WTC11 (cell line): ENCODE measurements around the gene MEN1. TPM values are rescaled to one million over a fixed set of nuclear protein-coding genes. Genes with fewer than 3 reads are reported as not detected.

Experiments used
- ARID4B ChIP-seq: sonication (generic); formaldehyde crosslinking; IDR thresholded peaks from 2 replicates; pipeline ENCODE4 v1.8.0; 2023; ENCODE audit warnings: missing genetic modification reagents, mild to moderate bottlenecking, borderline replicate concordance
- ATF1 ChIP-seq: sonication (generic); formaldehyde crosslinking; IDR thresholded peaks from 2 replicates; pipeline ENCODE4 v1.8.1; 2023; ENCODE audit warnings: mild to moderate bottlenecking, moderate library complexity, missing genetic modification reagents
- ATF6 ChIP-seq: sonication (generic); formaldehyde crosslinking; IDR thresholded peaks from 2 replicates; pipeline ENCODE4 v1.8.1; 2023; ENCODE audit warnings: mild to moderate bottlenecking, missing genetic modification reagents
- E2F4 ChIP-seq: sonication (generic); formaldehyde crosslinking; IDR thresholded peaks from 2 replicates; pipeline ENCODE4 v1.8.1; 2022; ENCODE audit warnings: low read depth, mild to moderate bottlenecking, moderate library complexity, missing genetic modification reagents, borderline replicate concordance
- EMX1 ChIP-seq: fragments of 250-450 bp; sonication (Bioruptor Pico); IDR thresholded peaks from 2 replicates; pipeline ENCODE4 v1.8.0; 2021; ENCODE audit warnings: mild to moderate bottlenecking
- GTF2I ChIP-seq: fragments of 250-450 bp; sonication (Bioruptor Pico); conservative IDR thresholded peaks from 2 replicates; pipeline ENCODE4 v1.4.0; 2021; ENCODE audit warnings: mild to moderate bottlenecking
- JAZF1 ChIP-seq: fragments of 250-450 bp; sonication (Bioruptor Pico); IDR thresholded peaks from 2 replicates; pipeline ENCODE4 v1.9.0; 2021; ENCODE audit warnings: moderate library complexity, mild to moderate bottlenecking, inconsistent platforms
- MXD4 ChIP-seq: fragments of 250-450 bp; sonication (Bioruptor Pico); IDR thresholded peaks from 2 replicates; pipeline ENCODE4 v1.8.0; 2021; ENCODE audit warnings: mild to moderate bottlenecking, moderate library complexity, borderline replicate concordance
- PRDM15 ChIP-seq: sonication (generic); formaldehyde crosslinking; IDR thresholded peaks from 2 replicates; pipeline ENCODE4 v1.8.0; 2022; ENCODE audit warnings: missing genetic modification reagents
- SMAD4 ChIP-seq: sonication (generic); formaldehyde crosslinking; IDR thresholded peaks from 2 replicates; pipeline ENCODE4 v1.8.0; 2022; ENCODE audit warnings: mild to moderate bottlenecking, missing genetic modification reagents
- TCF7 ChIP-seq: sonication (generic); formaldehyde crosslinking; IDR thresholded peaks from 2 replicates; pipeline ENCODE4 v1.8.0; 2022; ENCODE audit warnings: mild to moderate bottlenecking, low read depth, missing genetic modification reagents, moderate library complexity
- ZBTB43 ChIP-seq: sonication (generic); formaldehyde crosslinking; IDR thresholded peaks from 2 replicates; pipeline ENCODE4 v1.8.1; 2023; ENCODE audit warnings: mild to moderate bottlenecking, missing genetic modification reagents
- ZNF532 ChIP-seq: fragments of 250-450 bp; sonication (Bioruptor Pico); IDR thresholded peaks from 2 replicates; pipeline ENCODE4 v1.9.0; 2021; ENCODE audit warnings: mild to moderate bottlenecking, borderline replicate concordance
- total RNA-seq: library from RNA; stranded (reverse); gene quantifications from 3 replicates; pipeline ENCODE4 v1.2.3, GENCODE V29; 2021
- TF ChIP-seq, protein P1 (sequence below): sonication (generic); formaldehyde crosslinking; IDR thresholded peaks from 2 replicates; pipeline ENCODE4 v1.8.0; 2022; ENCODE audit warnings: mild to moderate bottlenecking, missing genetic modification reagents
- TF ChIP-seq, protein P2 (sequence below): sonication (generic); formaldehyde crosslinking; IDR thresholded peaks from 2 replicates; pipeline ENCODE4 v1.8.0; 2023; ENCODE audit warnings: missing genetic modification reagents
- TF ChIP-seq, protein P3 (sequence below): sonication (generic); formaldehyde crosslinking; IDR thresholded peaks from 2 replicates; pipeline ENCODE4 v1.8.0; 2022; ENCODE audit warnings: mild to moderate bottlenecking, missing genetic modification reagents

MEN1 gene
- total RNA-seq, 1 experiment from 2014 or later: 47.1 TPM

DNA sequence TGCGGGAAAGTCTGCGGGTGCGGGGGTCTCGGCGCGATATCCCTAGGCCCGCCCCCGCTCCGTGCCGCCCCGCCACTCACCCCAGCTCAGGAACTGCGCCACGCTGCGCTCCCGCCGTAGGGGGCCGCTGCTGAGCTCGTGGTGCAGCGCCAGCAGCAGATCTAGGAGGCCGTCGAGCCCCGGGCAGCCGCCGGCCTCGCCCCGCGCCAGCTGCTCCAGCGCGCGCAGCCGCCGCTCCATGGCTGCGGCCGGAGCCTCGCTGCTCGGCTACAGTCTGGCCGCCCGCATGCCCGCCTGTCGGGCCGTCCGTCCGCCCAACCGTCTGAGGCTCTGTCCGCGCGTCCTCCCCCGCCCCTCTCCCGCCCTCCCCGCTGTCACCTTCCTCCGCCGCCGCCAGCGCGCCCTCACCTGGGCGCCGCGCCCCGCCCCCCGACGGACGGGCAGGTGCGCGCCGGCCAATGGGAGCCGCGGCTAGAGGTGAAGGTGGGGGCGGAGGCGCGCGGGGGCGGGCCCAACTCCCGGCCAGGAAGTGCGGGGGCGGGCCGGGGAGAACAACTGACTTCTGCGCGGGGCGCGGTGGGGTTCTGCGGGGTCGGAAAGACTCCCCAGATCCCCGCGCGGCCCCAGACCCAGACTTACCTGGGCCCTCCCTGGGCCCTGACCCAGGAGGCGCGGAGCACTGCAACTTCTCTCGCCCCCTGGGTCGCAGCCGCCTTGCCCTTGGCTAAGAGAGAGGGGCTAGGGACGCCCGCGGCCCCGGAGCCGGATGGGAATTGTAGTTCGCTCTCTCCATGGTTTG lies 34.2 kb upstream of the MEN1 start, which contains the start of gene CDC42BPG (continued):
- no peak for TF ChIP-seq ARID4B (CRISPR knock-in tag)
- no peak for TF ChIP-seq GTF2I (CRISPR knock-in tag)
- TF ChIP-seq MXD4 (CRISPR knock-in tag): no peak
- TF ChIP-seq ZNF532 (CRISPR knock-in tag): no peak
- TF ChIP-seq ZBTB43 (CRISPR knock-in tag): peak; percentile 45; the same call in 1 of the 2 replicates
- TF ChIP-seq, protein P1, sequence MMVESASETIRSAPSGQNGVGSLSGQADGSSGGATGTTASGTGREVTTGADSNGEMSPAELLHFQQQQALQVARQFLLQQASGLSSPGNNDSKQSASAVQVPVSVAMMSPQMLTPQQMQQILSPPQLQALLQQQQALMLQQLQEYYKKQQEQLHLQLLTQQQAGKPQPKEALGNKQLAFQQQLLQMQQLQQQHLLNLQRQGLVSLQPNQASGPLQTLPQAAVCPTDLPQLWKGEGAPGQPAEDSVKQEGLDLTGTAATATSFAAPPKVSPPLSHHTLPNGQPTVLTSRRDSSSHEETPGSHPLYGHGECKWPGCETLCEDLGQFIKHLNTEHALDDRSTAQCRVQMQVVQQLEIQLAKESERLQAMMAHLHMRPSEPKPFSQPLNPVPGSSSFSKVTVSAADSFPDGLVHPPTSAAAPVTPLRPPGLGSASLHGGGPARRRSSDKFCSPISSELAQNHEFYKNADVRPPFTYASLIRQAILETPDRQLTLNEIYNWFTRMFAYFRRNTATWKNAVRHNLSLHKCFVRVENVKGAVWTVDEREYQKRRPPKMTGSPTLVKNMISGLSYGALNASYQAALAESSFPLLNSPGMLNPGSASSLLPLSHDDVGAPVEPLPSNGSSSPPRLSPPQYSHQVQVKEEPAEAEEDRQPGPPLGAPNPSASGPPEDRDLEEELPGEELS (CRISPR knock-in tag): no peak
- no peak for TF ChIP-seq ATF1 (CRISPR knock-in tag)
- TF ChIP-seq E2F4 (CRISPR knock-in tag): no peak
- TF ChIP-seq, protein P2, sequence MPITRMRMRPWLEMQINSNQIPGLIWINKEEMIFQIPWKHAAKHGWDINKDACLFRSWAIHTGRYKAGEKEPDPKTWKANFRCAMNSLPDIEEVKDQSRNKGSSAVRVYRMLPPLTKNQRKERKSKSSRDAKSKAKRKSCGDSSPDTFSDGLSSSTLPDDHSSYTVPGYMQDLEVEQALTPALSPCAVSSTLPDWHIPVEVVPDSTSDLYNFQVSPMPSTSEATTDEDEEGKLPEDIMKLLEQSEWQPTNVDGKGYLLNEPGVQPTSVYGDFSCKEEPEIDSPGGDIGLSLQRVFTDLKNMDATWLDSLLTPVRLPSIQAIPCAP: no peak
- TF ChIP-seq EMX1 (CRISPR knock-in tag): no peak
- TF ChIP-seq JAZF1 (CRISPR knock-in tag): no peak
- TF ChIP-seq PRDM15 (CRISPR knock-in tag): no peak
- no peak for TF ChIP-seq SMAD4 (CRISPR knock-in tag)
- 0 out of 2 replicates have a peak, but pooled peaks have one; percentile 30 for TF ChIP-seq TCF7 (CRISPR knock-in tag)
- TF ChIP-seq, protein P3, sequence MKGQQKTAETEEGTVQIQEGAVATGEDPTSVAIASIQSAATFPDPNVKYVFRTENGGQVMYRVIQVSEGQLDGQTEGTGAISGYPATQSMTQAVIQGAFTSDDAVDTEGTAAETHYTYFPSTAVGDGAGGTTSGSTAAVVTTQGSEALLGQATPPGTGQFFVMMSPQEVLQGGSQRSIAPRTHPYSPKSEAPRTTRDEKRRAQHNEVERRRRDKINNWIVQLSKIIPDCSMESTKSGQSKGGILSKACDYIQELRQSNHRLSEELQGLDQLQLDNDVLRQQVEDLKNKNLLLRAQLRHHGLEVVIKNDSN: no peak
- no peak for TF ChIP-seq ATF6 (CRISPR knock-in tag)
